Ascending aorta (tissue), 2 donors: ENCODE results near the gene TALDO1. TPM values are rescaled to one million over a fixed set of nuclear protein-coding genes. Genes with fewer than 3 reads are reported as not detected.

ENCODE experiments used
- DNase-seq, 2 donors: peaks; one replicate each; pipeline ENCODE4 v3.0.0-alpha.2; 2019; ENCODE audit warnings: low spot score in 2 of 2
- H3K27ac ChIP-seq, 2 donors: fragments of 200-600 bp; sonication (generic); one replicate each; pipeline ENCODE4 v1.5.1; 2016 to 2017; ENCODE audit warnings: mild to moderate bottlenecking in 1 of 2
- H3K27me3 ChIP-seq: fragments of 200-600 bp; sonication (generic); one replicate; pipeline ENCODE4 v1.5.1; 2017
- H3K36me3 ChIP-seq, 2 donors: fragments of 200-600 bp; sonication (generic); one replicate each; pipeline ENCODE4 v1.5.1; 2016
- H3K4me1 ChIP-seq, 2 donors: fragments of 200-600 bp; sonication (generic); one replicate each; pipeline ENCODE4 v1.5.1; 2016 to 2017; ENCODE audit warnings: mild to moderate bottlenecking in 1 of 2
- H3K4me3 ChIP-seq, 2 donors: fragments of 200-600 bp; sonication (generic); one replicate each; pipeline ENCODE4 v1.5.1; 2016 to 2017; ENCODE audit warnings: mild to moderate bottlenecking in 1 of 2
- H3K9me3 ChIP-seq, 2 donors: fragments of 200-600 bp; sonication (generic); one replicate each; pipeline ENCODE4 v1.5.1; 2016
- intact Hi-C: fragments of 100-400 bp; cut with DNase I; formaldehyde crosslinking; loops from one replicate; pipeline ENCODE4 v1.15.1; 2023
- total RNA-seq: library from RNA; depleted of rRNA; stranded (reverse); fragments of >200 nt; gene quantifications from one replicate; pipeline ENCODE4 v1.1.0, GENCODE V29; 2016
- TF ChIP-seq, protein P1 (sequence below), 3 experiments: fragments of 200-600 bp in 2 of 3; fragments of 450-650 bp in 1 of 3; sonication (generic) in 2 of 3; IDR thresholded peaks; one replicate each; pipeline ENCODE4 v1.5.1; 2016 to 2019; ENCODE audit warnings: antibody characterized with exemption in 3 of 3, mild to moderate bottlenecking in 1 of 3, moderate library complexity in 1 of 3

The TALDO1 gene
- total RNA-seq, 1 donor from 2014 or later = 245 TPM

- no peak overlapping the region for H3K4me3 ChIP-seq
- peaks cover 0 to 3% of the 10 kb centered on the region in 2 donors for H3K36me3 ChIP-seq
- TF ChIP-seq, protein P1, sequence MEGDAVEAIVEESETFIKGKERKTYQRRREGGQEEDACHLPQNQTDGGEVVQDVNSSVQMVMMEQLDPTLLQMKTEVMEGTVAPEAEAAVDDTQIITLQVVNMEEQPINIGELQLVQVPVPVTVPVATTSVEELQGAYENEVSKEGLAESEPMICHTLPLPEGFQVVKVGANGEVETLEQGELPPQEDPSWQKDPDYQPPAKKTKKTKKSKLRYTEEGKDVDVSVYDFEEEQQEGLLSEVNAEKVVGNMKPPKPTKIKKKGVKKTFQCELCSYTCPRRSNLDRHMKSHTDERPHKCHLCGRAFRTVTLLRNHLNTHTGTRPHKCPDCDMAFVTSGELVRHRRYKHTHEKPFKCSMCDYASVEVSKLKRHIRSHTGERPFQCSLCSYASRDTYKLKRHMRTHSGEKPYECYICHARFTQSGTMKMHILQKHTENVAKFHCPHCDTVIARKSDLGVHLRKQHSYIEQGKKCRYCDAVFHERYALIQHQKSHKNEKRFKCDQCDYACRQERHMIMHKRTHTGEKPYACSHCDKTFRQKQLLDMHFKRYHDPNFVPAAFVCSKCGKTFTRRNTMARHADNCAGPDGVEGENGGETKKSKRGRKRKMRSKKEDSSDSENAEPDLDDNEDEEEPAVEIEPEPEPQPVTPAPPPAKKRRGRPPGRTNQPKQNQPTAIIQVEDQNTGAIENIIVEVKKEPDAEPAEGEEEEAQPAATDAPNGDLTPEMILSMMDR (IDR thresholded peaks at IDR 0.05) = no peak
- no peak for DNase-seq
- peaks cover 9 to 16% of the 10 kb centered on the region in 2 donors for H3K4me1 ChIP-seq
- peaks cover 3% of the 10 kb centered on the region for H3K27me3 ChIP-seq
- H3K27ac ChIP-seq = no peak overlapping the region
- intact Hi-C loops = no loop called here
- H3K9me3 ChIP-seq = no peaks in the 10 kb centered on the region
Observed at GRCh38 chr11:792873-793272, 45.6 kb downstream of the TALDO1 start.

DNA sequence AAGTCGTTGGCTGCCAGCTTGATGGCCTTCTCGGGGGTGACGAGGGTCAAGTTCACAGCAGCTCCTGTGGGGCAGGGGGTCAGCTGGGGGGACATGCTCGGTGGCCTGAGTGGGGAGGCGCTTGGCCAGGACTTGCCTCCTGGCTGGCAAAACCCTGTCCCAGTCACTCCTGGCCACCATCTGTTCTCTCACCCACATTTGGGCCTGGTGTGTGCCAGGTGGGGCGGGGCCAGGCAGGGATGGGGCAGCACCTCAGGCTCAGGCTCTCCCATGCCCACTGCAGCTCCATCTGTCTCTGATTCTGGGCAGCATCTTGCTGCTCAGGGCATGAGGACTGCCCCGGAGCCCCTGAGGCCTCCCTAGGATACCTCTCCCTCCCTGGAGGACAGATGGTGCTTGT is 46.3 kb downstream of the TALDO1 start:
- intact Hi-C loops = no loop called here
- H3K36me3 ChIP-seq = peaks cover 0 to 3% of the 10 kb centered on the region in 2 donors
- H3K9me3 ChIP-seq = no peaks in the 10 kb centered on the region
- no peak overlapping the region for H3K27ac ChIP-seq
- H3K4me1 ChIP-seq = peaks cover 12 to 20% of the 10 kb centered on the region in 2 donors
- no peak for DNase-seq
- H3K4me3 ChIP-seq = no peak overlapping the region
- TF ChIP-seq, protein P1 (IDR thresholded peaks at IDR 0.05) = no peak
- H3K27me3 ChIP-seq = no peaks in the 10 kb centered on the region

- no peaks in the 10 kb centered on the region for H3K27me3 ChIP-seq
- peaks cover 0 to 3% of the 10 kb centered on the region in 2 donors for H3K36me3 ChIP-seq
- no peak for DNase-seq
- peaks cover 12 to 20% of the 10 kb centered on the region in 2 donors for H3K4me1 ChIP-seq
- intact Hi-C loops = no loop called here
- TF ChIP-seq, protein P1 (IDR thresholded peaks at IDR 0.05) = no peak
- no peak overlapping the region for H3K27ac ChIP-seq
- peak overlapping the region in 1 of 2 donors; percentile 78 for H3K4me3 ChIP-seq
- H3K9me3 ChIP-seq = no peaks in the 10 kb centered on the region
Observed at GRCh38 chr11:794013-794765, 46.9 kb downstream of the TALDO1 start.

DNA sequence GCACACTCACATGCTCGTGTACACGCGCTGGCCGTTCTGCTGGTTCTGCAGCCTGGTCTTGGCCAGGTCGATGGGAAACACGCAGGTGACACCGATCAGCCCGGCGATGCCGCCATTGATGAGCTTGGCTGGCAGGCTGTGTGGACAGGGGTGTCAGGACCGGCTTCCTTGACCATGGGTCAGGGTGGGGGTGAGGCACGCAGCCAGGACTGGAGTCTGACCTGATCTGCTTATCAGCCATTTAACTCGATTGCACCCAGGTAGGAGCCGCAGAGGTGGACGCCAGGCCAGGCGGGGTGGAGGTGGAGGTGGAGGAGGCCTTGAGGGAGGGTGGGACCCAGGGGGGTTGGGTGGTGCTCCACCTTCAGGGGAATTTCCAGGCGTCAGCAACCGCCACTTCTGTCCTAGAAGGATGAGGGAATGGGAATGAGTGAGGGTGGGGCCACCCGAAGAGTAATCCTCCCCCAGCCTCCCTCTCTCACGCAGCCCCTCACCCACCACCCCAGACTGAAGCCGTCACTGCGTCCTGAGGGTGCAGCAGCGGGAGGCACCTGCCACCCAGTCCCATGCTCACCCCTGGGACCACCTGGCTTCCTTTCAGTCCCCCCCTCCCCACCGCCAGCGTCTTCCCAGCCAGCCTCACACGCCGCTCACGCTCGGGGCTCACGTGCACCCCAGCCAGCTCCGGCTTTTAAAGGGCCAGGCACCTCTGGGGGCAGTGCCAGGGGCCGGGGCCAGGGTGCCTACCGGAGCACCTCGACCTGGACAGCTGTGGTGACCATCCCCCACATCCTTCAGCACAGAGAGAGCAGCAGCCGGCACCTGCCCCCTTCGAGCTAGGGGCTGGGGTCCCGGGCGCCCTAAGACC is 47.7 kb downstream of the TALDO1 start:
- TF ChIP-seq, protein P1 (IDR thresholded peaks at IDR 0.05) = no peak
- peaks cover 0 to 7% of the 10 kb centered on the region in 2 donors for H3K36me3 ChIP-seq
- peaks cover 12 to 20% of the 10 kb centered on the region in 2 donors for H3K4me1 ChIP-seq
- intact Hi-C loops = loop anchor here (5.0 kb wide), 1 partner anchor 48 kb away; the partner anchor contains the start of gene TALDO1
- no peaks in the 10 kb centered on the region for H3K9me3 ChIP-seq
- no peak overlapping the region for H3K27ac ChIP-seq
- no peaks in the 10 kb centered on the region for H3K27me3 ChIP-seq
- no peak for DNase-seq
- peak overlapping the region; percentile 78 to 85 for H3K4me3 ChIP-seq

GRCh38 chr11:795634-796564 is 48.6 kb downstream of the TALDO1 start:
- peak overlapping the region; percentile 78 to 85 for H3K4me3 ChIP-seq
- no peaks in the 10 kb centered on the region for H3K9me3 ChIP-seq
- DNase-seq = peak; percentile 50 to 89
- peaks cover 5 to 13% of the 10 kb centered on the region in 2 donors for H3K36me3 ChIP-seq
- TF ChIP-seq, protein P1 (IDR thresholded peaks at IDR 0.05) = no peak
- no peaks in the 10 kb centered on the region for H3K27me3 ChIP-seq
- intact Hi-C loops = loop anchor here (2.0 to 5.0 kb wide), 2 partner anchors 19 to 49 kb away; partner anchors contain the start of genes GATD1 and TALDO1
- H3K4me1 ChIP-seq = peaks cover 12 to 20% of the 10 kb centered on the region in 2 donors
- peak overlapping the region; percentile 78 to 79 for H3K27ac ChIP-seq
